Muscle layer of duodenum (tissue), 2 donors: ENCODE measurements around the gene ADAMTSL2.
"Not testable (repeated sequence)": the region's sequence is repeated elsewhere in the genome, so short reads cannot be mapped to it uniquely, and the experiment has no call there.

Experiments
- H3K27ac ChIP-seq: one replicate; pipeline ENCODE4 v1.7.0; 2013; ENCODE audit warnings: mild to moderate bottlenecking, low read length
- H3K27me3 ChIP-seq: one replicate; pipeline ENCODE4 v1.7.0; 2013; ENCODE audit warnings: low read depth, mild to moderate bottlenecking, control low read depth, low read length
- H3K36me3 ChIP-seq, 2 donors: one replicate each; pipeline ENCODE4 v1.7.0; 2013; ENCODE audit warnings: low read length in 2 of 2, control low read depth in 1 of 2, mild to moderate bottlenecking in 1 of 2; ENCODE audit not compliant: insufficient read depth in 2 of 2, control insufficient read depth in 1 of 2
- H3K4me1 ChIP-seq, 2 donors: one replicate each; pipeline ENCODE4 v1.7.0; 2013; ENCODE audit warnings: low read length in 2 of 2, mild to moderate bottlenecking in 2 of 2, control low read depth in 1 of 2, moderate library complexity in 1 of 2; ENCODE audit not compliant: insufficient read depth in 2 of 2, control insufficient read depth in 1 of 2
- H3K4me3 ChIP-seq, 2 donors: one replicate each; pipeline ENCODE4 v1.7.0; 2013; ENCODE audit warnings: low read length in 2 of 2, low read depth in 1 of 2, mild to moderate bottlenecking in 1 of 2
- H3K9me3 ChIP-seq, 2 donors: one replicate each; pipeline ENCODE4 v1.7.0; 2013; ENCODE audit warnings: low read length in 2 of 2, control low read depth in 1 of 2, mild to moderate bottlenecking in 1 of 2; ENCODE audit not compliant: control insufficient read depth in 1 of 2
- donor health status: healthy.

Gene ADAMTSL2

DNA sequence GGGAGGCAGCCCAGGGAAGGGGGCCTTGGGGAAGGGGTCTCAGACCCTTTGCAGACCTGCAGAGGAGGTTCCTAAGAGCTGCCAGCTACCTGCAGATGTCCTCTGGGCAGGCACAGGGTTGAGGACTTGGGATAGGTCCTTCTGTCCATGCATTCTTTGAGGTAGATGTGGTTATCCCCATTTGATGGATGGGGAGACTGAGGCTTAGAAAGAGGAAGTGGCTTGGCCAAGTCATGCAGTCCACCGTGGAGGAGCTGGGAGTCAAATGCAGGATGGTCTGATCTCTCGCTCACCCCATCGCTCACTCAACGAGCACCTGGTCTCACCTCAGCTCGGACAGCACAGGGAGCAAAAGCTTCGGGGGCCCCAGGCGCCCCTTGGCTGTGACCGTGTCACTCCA, 20.2 kb downstream of the ADAMTSL2 start:
- Histone ChIP-seq H3K27me3 (no peaks in the 10 kb centered on the region), H3K9me3 (no peaks in the 10 kb centered on the region), H3K4me3 (no peak overlapping the region), H3K4me1 (peaks cover 0 to 1% of the 10 kb centered on the region in 2 donors), H3K27ac (no peak overlapping the region), H3K36me3 (no peaks in the 10 kb centered on the region)

DNA sequence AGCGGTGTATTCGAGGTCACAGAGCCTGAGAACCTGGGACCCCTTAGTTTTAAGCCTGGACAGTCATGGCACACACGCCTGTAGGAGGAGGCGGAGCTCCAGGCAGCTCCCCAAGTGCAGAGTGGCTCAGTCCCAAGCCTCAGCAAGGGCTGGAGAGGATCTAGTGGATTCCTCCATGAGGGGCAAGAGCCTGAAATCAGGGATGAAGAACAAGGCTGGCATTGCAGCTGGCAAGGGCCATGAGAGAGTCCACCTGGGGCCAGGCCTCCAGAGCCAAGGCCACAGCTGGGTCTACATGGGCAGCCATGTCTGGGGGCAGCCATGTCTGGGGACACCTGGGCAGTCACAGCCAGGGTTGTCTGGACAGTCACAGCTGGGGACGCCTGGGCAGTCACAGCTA, 21.9 kb downstream of the ADAMTSL2 start:
- Histone ChIP-seq H3K27ac (no peak overlapping the region), H3K4me1 (peaks cover 0 to 9% of the 10 kb centered on the region in 2 donors), H3K36me3 (no peaks in the 10 kb centered on the region), H3K27me3 (no peaks in the 10 kb centered on the region), H3K4me3 (no peak overlapping the region), H3K9me3 (no peaks in the 10 kb centered on the region)

DNA sequence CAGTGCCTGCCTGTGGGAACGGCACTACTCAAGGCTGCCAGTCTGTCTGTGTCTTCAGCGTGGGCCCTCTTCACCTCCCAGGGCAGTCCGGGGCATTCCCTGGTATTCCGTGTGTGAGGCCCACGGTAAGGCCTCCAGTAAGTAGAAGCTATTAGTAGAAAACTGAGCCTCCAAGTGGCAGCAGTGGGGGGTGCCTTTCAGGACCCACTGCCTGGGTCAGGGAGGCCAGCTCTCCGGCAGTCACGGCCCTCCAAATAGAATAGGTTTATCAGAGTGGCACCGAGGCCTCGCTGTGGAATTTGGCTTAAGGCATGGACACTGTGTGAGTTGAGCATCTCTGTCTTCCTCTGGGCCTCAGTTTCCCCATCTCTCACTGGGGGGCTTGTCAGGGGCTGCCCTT, 23.1 kb downstream of the ADAMTSL2 start:
- Histone ChIP-seq H3K4me1 (peaks cover 0 to 9% of the 10 kb centered on the region in 2 donors), H3K27me3 (no peaks in the 10 kb centered on the region), H3K4me3 (no peak overlapping the region), H3K27ac (no peak overlapping the region), H3K9me3 (no peaks in the 10 kb centered on the region), H3K36me3 (no peaks in the 10 kb centered on the region)

DNA sequence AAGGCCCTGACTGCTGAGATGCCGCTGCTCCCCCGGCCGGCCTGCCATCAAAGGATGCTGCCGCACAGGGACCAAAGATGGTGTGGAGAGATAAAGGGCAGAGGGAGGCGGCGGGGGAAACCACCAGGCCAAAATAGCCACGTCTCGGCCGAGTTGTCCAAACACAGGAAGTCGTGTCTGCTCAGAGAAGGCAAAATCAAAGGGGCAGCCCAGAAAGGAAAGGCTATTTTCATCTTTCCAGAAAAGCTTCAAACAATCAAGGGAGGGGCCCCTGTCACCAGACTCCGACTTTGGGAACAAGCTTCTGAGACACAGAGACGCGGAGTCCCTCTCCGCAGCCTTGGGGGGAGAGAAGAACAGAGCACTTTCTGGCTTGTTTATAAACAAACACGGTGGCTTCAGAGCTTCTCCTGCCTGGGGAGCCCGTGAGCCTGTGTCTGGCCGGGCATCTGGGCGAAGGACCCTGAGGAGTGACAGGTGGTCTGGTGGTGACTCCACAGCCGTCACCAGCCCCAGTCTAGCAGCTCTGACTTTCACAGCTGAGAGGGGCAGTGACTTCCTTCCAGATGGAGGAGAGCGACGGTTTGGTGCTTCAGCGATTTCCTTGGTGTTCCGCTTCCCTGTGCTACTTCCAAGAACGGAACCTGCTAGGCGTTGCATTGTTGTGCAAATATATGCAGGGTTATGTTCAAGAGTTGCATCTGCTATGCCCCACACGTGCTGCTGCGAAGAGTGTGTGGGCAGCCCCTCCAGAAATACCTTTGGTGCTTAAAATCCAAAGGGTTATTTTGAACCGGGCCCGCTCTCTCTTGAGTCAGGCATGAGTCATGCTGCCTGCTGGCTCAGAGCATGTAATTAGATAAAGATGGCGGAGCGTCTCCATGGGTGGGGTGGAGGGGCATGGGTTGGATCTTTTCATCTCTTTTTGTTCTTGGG, 24.0 kb downstream of the ADAMTSL2 start:
- no peak overlapping the region for H3K27ac ChIP-seq
- H3K4me1 ChIP-seq, result peaks cover 5 to 15% of the 10 kb centered on the region in 2 donors
- no peaks in the 10 kb centered on the region for H3K27me3 ChIP-seq
- no peak overlapping the region for H3K4me3 ChIP-seq
- no peaks in the 10 kb centered on the region for H3K36me3 ChIP-seq
- no peaks in the 10 kb centered on the region for H3K9me3 ChIP-seq

DNA sequence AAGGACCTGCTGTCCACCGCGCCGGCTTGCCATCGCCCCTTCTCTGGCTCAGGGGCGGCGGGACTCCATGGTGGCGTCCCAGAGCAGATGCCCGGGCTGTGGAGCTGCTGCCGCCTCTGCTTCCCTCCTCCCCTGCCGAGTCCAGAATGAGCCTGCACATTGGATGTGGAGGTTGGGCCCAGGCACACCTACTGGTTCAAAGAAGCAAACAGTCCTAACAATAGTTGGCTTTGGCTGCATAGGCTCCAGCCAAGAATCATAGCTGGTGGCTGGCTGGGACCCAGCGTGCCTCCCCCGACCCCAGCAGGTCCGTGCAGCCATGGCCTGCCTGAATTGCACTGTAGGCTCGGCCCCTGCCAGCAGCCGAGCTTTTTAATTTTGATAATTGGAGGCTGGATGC, 25.8 kb downstream of the ADAMTSL2 start:
- H3K36me3 ChIP-seq, result no peaks in the 10 kb centered on the region
- H3K4me3 ChIP-seq, result no peak overlapping the region
- peaks cover 6 to 17% of the 10 kb centered on the region in 2 donors for H3K4me1 ChIP-seq
- H3K9me3 ChIP-seq, result no peaks in the 10 kb centered on the region
- H3K27me3 ChIP-seq, result no peaks in the 10 kb centered on the region
- H3K27ac ChIP-seq, result no peak overlapping the region

DNA sequence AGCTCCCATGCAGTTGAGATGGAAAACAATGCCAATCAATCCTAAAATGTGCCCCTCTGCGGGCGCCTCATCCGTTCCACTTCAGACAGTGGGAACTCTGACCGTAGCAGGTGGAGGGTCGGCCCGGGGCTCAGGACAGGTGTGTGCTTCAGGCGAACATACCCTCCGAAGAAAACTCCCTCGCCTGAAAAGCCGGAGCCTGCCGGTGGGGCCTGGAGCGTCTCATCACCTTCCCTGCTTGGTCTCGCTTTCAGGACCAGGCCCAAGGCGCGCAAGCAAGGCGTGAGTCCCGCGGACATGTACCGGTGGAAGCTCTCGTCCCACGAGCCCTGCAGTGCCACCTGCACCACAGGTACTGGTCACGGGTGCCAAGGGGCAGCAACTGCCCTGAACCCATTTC, 26.4 kb downstream of the ADAMTSL2 start:
- Histone ChIP-seq H3K27me3 (no peaks in the 10 kb centered on the region), H3K9me3 (no peaks in the 10 kb centered on the region), H3K27ac (no peak overlapping the region), H3K36me3 (no peaks in the 10 kb centered on the region), H3K4me3 (no peak overlapping the region), H3K4me1 (peaks cover 6 to 20% of the 10 kb centered on the region in 2 donors)

DNA sequence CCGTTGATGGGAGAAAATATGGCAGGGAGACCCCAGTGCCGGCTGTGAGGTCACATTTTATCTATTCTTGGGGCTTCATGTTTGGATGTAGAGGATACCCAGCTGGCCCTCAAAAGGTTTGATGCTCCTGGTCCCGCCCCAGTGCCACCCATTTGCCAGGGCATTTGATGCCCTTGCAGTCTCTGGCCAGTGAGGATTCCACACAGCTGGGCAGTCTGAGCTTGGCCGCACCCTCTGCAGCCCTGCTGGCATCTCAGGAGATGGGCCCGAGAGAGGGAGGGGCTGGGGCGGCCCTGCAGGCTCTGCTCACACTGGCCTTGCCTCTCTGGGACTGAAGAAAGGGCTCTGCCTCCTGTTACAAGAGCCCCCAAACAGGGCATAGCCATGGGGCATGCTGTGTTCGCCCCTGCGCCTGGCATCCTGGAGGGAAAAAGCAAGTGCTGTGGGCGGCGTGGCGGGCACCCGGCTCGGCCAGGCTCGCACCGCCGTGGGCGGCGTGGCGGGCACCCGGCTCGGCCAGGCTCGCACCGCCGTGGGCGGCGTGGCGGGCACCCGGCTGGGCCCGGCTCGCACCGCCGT, 27.6 kb downstream of the ADAMTSL2 start:
- peaks cover 6 to 21% of the 10 kb centered on the region in 2 donors for H3K4me1 ChIP-seq

DNA sequence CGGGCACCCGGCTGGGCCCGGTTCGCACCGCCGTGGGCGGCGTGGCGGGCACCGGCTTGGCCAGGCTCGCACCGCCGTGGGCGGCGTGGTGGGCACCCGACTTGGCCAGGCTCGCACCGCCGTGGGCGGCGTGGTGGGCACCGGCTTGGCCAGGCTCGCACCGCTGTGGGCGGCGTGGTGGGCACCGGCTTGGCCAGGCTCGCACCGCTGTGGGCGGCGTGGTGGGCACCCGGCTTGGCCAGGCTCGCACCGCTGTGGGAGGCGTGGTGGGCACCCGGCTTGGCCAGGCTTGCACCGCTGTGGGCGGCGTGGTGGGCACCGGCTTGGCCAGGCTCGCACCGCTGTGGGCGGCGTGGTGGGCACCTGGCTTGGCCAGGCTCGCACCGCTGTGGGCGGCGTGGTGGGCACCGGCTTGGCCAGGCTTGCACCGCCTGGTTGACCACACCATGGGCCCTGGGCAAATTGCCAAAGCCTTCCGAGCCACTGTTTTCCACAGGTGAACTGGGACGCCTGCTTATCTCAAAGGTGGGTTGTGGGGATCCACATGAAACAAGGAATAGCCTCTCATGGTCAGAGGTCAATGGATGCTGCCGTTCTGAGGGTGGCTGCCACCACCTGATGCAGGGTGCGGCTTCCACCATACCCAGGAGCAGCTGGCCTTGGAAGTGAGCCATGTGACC, 28.2 kb downstream of the ADAMTSL2 start:
- no peaks in the 10 kb centered on the region for H3K9me3 ChIP-seq

More for the DNA sequence above, 27.6 kb downstream of the ADAMTSL2 start:
- H3K36me3 ChIP-seq, result no peaks in the 10 kb centered on the region
- H3K27me3 ChIP-seq, result no peaks in the 10 kb centered on the region
- no peak overlapping the region for H3K4me3 ChIP-seq
- no peak overlapping the region for H3K27ac ChIP-seq
- no peaks in the 10 kb centered on the region for H3K9me3 ChIP-seq

DNA sequence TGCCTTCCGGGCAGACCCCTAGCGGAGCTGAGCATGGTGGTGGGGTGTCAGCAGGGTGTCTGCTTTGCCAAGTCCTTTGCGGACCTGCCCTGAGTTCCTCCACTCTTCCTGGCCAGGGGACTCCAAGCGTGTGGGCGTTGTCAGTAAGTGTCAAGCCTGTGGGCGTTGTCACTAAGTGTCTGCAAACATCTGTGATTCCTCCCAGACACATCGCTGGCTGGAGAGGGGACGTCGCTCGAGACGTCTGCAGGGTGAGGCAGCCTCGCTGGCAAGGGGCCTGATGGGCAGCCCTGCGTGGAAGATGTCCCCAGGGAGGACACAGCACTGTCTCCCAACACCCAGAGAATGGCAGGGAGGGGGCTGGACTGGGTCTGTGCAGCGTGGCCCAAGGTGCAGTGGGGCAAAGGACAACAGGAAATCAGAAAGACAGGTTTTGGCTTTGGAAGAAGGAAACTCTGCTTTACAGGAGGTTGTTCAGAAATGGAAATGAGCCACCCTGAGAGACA, 28.8 kb downstream of the ADAMTSL2 start:
- Histone ChIP-seq H3K4me1 (peaks cover 6 to 21% of the 10 kb centered on the region in 2 donors), H3K27me3 (no peaks in the 10 kb centered on the region), H3K9me3 (no peaks in the 10 kb centered on the region), H3K36me3 (no peaks in the 10 kb centered on the region), H3K27ac (no peak overlapping the region), H3K4me3 (no peak overlapping the region)

More for the DNA sequence above, 28.2 kb downstream of the ADAMTSL2 start:
- Histone ChIP-seq H3K27me3 (no peaks in the 10 kb centered on the region), H3K36me3 (no peaks in the 10 kb centered on the region), H3K4me3 (no peak overlapping the region), H3K4me1 (peaks cover 6 to 21% of the 10 kb centered on the region in 2 donors), H3K27ac (no peak overlapping the region)

DNA sequence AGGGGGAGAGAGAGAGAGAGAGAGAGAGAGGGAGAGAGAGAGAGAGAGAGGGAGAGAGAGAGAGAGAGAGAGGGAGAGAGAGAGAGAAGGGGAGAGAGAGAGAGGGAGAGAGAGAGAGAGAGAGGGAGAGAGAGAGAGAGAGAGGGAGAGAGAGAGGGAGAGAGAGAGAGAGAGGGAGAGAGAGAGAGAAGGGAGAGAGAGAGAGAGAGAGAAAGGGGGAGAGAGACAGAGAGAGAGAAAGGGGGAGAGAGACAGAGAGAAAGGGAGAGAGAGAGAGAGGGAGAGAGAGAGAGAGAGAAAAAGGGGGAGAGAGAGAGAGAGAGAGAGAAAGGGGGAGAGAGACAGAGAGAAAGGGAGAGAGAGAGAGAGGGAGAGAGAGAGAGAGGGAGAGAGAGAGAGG, 29.3 kb downstream of the ADAMTSL2 start:
- H3K27ac ChIP-seq, H3K36me3 ChIP-seq, H3K27me3 ChIP-seq, H3K4me3 ChIP-seq, H3K9me3 ChIP-seq: not testable (repeated sequence)
- H3K4me1 ChIP-seq, result peaks cover 6 to 21% of the 10 kb centered on the region in 2 donors

DNA sequence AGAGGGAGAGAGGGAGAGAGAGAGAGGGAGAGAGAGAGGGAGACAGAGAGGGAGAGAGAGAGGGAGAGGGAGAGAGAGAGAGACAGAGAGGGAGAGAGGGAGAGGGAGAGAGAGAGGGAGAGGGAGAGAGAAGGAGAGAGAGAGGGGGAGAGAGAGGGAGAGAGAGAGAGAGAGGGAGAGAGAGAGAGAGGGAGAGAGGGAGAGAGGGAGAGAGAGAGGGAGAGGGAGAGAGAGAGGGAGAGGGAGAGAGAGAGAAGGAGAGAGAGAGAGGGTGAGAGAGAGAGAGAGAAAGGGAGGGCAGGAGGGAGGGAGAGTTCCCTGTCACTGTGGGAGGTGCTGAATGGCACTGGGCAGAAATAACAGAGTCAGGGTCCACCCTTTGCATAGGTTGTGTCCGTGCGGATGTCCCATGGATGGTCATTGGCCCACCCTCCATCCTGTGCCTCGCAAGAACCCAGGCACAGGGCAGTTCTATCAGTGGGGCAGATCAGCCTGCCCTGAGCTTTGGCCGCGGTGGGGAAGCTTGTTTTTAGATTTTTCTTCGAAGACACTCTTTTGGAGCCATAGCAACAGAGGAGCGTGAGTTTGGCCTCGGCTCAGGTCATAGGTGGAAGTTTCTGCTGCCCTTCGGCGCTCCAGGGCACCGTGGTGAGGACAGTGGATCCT, 30.1 kb downstream of the ADAMTSL2 start:
- H3K4me1 ChIP-seq, result peaks cover 6 to 21% of the 10 kb centered on the region in 2 donors
- no peak overlapping the region for H3K27ac ChIP-seq
- H3K9me3 ChIP-seq, result no peaks in the 10 kb centered on the region
- no peak overlapping the region for H3K4me3 ChIP-seq
- no peaks in the 10 kb centered on the region for H3K27me3 ChIP-seq
- no peaks in the 10 kb centered on the region for H3K36me3 ChIP-seq
